ENCODE measurements around the gene PCK2.
"Not testable (repeated sequence)": the region's sequence is repeated elsewhere in the genome, so short reads cannot be mapped to it uniquely, and the experiment has no call there.

The PCK2 gene

DNA sequence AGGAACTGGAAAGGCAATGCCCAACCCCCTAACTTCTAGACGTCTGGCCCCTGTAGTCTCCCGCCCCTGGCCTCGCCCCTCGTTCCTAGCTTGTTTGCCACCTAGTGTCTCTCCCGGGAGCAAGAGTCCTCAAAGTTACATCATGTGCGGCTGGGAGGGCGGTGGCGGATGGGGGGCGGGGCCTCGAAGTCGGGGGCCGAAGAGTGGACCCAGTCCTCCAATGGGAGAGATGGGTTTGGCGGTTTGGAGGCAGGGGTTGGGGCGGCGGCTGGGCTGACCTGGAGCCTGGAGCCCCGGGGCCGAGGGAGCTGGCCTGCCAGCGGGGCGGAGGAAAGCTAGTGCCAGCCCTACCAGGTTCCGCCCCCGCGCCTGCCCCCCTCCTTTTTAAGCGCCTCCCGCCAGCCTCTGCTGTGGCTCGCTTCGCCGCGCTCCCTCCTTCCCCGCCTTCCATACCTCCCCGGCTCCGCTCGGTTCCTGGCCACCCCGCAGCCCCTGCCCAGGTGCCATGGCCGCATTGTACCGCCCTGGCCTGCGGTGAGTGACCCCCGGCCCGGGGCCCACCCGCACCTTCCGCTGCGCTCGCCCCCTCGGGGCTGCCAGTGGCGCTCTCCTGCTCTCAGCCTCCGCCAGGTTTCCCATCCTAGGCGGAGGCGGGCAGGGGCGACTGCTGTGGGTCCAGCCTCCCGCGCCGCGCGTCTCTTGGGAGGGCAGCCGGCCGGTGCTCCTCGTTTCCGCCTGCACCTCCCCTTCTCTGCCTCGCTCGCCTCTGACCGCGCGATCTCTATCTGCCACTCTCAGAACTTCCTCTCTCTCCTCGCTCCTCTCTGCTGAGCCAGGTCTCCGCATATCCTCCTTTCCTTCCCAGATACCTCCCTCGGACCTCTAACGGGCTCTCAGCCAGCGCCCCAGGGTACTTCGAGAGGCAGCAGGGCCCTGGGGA is at the start of gene PCK2:
Gene PCK2, plus strand, starts transcription at position 411 of the 940 bp plus-strand sequence. Its CDS starts 95 bp downstream, at position 506.
- DNase-seq (ENCODE audit: low read depth in 2 of 3, low spot score in 1 of 3) = peak; percentile 75 to 88 (median 87)

DNA sequence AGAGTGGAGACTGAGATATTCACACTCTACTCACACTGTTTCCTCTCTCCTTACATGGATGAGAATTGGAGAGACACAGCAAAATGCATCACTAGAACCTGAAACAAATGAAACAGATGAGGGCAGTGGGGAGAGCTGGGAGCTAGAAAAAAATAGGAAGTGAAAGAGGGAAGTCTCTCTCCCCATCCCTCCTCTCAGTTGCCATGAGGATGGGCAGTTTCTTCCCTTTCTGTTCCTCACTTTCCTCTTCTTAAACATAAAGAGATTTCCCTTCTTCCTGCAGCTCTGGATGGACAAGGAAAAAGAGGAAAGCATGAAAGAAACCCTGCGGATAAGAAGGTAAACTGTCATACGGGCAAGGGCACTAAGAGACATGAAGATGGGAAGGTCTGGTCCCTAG is 45.1 kb upstream of the PCK2 start:
- not testable (repeated sequence) for DNase-seq (ENCODE audit: low read depth in 2 of 3, low spot score in 1 of 3)

DNA sequence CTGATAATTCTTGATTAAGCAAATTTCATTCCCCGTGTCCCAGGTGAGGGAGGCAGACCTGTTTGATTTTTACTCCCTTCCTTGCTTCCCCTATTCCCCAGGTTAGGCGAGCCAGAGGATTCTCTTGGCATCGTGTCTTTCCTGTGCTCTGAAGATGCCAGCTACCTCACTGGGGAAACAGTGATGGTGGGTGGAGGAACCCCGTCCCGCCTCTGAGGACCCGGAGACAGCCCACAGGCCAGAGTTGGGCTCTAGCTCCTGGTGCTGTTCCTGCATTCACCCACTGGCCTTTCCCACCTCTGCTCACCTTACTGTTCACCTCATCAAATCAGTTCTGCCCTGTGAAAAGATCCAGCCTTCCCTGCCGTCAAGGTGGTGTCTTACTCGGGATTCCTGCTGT is 43.4 kb upstream of the PCK2 start:
- DNase-seq (ENCODE audit: low read depth in 2 of 3, low spot score in 1 of 3) = not testable (repeated sequence)

DNA sequence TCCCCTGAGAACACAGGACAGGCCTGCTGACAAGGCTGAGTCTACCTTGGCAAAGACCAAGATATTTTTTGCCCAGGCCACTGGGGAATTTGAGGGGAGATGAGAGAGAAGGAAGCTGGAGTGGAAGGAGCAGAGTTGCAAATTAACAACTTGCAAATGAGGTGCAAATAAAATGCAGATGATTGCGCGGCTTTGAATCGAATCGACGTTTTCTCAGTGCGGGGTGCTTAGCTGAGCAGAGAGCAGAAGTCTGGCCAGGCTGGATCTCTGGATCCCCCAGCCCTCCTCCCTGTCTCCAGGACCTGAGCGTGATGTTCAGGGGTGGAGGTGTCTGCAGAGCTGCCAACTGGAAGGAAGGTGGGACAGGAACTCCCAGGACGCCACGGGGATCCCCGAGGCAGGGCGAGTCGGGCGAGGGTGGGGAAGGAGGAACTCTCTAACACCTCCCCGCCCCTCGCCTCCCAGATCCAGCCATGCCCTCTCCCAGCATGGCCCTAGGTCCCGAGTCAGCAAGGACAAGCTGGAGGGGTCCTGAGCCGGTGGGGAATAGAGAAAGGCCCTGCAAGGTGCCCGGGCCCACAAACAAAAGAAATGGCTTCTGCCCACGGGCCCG is 42.8 kb upstream of the PCK2 start:
- DNase-seq (ENCODE audit: low read depth in 2 of 3, low spot score in 1 of 3) = no peak

DNA sequence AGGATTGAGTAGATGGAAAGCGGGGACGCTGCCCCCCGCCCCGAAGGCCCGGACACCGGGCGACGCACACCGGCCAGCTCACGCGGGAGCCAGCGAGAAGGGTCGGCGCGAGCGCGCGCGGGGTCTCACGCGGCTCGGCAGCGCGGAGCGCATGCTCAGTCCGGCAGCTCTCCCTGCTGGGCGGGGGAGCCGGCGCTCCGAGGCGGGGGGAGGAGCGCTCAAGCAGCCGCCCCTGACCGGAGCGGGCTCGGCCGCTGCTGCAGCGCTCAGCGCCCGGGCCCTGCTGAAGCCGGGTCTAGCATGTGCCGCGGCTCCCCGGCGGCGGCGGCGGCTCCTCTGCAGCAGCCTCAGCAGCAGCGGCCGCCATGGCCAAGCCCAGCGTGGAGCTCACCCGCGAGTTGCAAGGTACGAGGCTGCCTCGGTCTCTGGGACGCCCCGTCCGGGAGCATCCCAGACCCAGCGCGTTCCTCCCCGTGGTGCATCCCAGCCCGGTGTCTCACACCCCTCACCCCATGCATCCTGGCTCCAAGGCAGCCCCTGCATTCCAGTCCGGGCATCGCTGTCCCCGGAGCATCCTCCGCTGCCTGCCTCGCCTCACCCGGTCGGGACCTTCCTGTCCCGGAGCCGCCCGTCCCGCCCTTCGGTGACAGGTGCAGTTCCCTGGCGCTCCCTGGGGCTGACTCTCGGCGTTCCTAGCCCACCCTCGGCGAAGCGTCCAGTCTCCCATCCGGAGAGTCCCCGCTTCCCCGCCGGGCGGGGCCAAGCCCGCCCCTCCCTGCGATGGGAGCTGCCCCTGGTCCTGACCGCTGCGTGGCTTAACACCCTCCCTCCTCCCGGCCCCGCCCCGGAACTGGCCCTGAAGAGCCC is 42.1 kb upstream of the PCK2 start, which contains the start of gene CARMIL3:
Gene CARMIL3, plus strand, starts transcription at position 221 of the 867 bp plus-strand sequence. Its CDS starts 145 bp downstream, at position 366.
- DNase-seq (ENCODE audit: low read depth in 2 of 3, low spot score in 1 of 3) = peak in 1 of 3 donors; percentile 52

DNA sequence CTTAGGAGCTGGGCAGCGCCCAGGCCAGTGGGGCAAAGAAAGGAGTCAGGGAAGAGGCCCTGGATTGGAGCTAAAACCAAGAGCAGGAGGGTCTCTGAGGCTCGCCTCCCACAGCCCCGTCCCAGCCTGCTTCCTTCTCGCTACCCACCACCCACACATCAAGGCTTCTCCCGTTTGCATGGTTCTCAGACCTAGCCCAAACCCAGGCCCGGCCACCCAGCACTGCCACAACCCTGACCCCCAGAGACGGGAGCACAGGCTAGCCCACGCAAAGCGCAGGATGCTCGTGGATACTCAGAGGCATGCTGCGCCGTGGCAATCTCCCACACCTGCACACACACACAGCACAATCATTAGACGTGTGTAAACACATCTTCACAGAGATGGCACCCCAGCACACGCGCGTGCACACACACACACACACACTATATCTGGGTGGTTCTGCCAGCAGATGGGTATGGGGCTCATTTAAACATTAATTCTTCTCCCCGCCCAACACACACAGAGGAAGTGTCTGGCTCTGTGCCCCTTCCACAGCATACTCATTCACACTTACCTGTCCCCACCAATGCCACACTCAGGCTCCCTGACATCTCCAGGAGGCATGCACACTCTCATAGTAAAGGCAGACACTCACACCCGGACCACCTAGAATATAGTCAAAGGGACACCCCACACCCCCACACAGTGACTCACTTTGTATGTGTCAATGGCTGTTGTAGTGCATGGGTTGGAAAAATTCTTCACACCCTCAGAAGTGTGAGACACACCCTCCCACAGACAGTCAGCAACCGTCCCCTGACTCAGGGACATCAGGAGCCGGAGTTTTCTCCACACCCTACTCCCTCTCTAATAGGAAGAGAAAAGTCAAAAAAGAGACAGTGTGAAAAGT is 41.2 kb upstream of the PCK2 start:
- DNase-seq (ENCODE audit: low read depth in 2 of 3, low spot score in 1 of 3) = peak; percentile 34 to 55 (median 44)

DNA sequence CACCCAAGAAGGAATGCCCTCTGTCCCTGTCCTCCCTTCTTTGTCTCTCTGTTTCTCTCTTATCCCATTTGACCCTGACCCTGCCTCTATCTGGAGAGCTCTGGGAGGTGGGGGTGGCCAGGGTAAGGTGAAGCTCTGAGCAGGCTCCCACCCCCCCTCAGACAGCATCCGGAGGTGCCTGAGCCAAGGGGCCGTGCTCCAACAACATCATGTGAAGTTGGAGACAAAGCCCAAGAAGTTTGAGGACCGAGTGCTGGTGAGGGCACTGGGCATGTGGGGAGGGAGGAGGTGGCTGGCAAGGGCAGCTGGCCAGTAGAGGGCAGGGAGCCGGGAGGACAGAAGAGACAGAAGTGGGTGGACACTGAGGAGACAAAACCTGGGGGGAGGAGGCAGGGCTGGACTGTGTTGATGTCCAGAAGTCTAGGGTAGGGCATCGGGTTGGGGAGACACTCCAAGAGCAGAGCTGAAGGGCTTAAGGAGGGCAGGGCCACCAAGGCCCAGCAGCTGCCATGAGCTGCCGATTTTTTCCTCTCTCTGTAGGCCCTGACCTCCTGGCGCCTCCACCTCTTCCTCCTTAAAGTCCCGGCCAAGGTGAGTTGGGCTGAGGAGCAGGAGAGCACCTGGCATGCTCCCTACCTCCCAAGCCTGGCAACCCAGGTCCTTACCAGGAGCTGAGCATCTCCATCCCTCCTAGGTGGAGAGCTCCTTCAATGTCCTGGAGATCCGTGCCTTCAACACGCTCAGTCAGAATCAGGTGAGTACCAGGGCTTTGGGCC is 40.4 kb upstream of the PCK2 start:
- DNase-seq (ENCODE audit: low read depth in 2 of 3, low spot score in 1 of 3) = no peak

DNA sequence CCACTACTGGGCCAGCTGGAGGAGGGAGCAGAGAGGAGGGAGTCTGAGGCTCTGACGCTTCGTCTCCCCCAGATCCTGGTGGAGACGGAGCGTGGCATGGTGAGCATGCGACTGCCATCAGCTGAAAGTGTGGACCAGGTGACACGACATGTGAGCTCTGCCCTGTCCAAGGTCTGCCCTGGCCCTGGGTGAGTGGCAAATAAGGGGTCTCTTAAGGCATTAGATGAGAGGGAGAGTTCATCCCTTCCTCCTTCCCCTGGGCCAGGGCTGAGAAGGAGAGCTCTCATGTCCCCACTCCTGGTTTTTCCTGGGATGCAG is 39.8 kb upstream of the PCK2 start:
- DNase-seq (ENCODE audit: low read depth in 2 of 3, low spot score in 1 of 3) = no peak

DNA sequence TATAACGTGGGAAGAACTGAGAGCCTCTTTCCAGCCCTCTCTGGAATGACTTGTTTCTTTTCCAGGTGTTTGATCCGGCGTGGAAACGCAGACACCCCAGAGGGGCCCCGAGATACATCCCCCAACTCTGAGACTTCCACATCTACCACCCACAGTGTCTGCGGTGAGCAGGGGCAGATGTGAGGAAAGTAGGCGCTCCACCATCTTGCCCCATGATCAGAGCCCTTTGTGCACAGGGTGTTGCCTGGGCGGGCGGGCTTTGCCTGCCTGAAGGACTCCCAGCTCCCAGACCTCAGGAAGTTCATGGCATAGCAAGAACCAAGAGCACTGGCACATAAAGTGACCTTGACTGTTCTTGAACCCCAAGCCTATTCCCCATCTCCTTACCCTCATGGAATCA is 39.5 kb upstream of the PCK2 start:
- DNase-seq (ENCODE audit: low read depth in 2 of 3, low spot score in 1 of 3) = no peak

DNA sequence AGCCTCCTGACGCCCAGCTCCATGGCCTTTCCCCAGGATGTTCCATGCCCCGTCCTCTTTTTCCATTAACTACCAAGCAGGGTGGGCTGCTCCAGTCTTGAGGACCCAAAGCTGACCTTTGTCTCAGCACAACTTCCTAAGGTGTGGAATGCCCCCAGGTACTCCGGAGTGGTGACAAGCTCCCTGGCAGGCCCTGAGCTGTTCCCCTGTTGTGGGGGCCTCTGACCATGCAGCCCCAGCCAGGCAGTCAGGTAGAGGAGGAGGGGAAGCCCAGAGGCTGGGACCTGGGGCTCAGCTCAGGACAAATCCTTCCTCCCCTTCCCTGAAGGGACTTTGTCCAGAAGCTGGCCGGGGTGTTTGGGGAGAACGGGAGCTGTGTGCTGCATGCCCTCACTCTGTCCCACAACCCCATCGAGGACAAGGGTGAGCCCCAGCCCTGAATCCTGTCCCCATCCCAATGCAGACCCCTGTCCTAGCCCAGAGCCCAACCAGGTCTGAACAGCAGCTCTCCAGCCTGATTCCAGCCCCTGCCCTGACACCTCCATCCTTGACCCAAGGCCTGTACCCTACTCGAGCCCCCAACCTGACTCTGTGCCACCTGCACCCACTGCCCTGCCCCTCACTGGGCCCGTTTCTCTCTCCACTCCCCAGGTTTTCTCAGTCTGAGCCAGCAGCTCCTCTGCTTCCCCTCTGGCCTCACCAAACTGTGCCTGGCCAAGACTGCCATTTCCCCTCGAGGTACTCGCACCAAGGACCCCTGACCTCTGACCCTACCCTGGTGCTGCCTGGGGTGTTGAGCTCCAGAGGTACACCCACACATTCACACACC is 37.9 kb upstream of the PCK2 start:
- no peak for DNase-seq (ENCODE audit: low read depth in 2 of 3, low spot score in 1 of 3)

DNA sequence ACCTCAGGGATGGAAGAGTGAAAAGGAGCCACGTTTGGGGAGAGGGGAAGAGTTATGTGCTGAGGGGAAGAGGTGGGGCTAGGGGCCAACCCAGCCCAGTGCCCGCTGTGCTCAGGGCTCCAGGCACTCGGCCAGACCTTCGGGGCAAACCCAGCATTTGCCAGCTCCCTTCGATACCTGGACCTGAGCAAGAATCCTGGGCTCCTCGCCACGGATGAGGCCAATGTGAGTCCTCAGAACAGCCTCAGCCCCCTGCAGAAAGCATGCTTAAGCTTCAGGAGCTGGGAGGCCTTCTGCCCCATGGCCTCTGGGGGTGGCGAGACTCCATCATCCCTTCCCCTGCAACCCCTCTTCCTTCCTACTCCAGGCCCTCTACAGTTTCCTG is 37.3 kb upstream of the PCK2 start:
- DNase-seq (ENCODE audit: low read depth in 2 of 3, low spot score in 1 of 3) = no peak

DNA sequence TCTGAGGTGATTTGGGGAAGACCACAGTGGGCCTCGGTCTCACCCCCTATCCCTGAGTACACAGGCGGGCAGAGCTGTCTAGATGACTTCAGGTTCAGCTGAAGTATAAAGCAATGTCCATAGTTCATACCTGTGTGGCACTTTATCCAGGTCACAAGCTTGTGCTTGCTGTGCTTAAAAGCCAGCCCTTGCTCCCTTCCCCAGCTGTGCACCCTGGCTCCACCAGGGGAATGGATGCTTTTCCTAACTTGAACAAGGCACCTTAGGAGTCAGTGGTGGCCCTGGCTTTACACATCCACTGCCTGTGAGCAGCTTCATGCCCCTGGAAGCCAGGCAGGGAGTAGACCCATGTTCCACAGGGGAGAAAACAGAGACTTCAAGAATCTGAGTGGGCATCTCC is 36.8 kb upstream of the PCK2 start:
- no peak for DNase-seq (ENCODE audit: low read depth in 2 of 3, low spot score in 1 of 3)

DNA sequence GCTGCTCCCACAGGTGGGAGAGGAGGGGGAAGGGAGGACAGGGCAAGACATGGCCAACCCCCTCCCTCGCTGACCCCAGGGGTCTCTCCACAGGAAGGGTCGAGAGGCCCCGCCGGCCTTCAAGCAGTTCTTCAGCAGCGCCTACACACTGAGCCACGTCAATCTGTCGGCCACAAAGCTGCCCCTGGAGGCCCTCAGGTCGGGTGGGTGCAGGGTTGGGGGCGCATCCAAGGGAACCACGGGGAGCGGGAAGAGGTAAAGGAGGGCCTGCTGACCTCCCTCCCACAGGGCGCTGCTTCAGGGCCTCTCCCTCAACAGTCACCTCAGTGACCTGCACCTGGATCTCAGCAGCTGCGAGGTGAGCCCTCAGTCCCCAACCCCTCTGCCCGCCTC is 36.2 kb upstream of the PCK2 start:
- no peak for DNase-seq (ENCODE audit: low read depth in 2 of 3, low spot score in 1 of 3)

DNA sequence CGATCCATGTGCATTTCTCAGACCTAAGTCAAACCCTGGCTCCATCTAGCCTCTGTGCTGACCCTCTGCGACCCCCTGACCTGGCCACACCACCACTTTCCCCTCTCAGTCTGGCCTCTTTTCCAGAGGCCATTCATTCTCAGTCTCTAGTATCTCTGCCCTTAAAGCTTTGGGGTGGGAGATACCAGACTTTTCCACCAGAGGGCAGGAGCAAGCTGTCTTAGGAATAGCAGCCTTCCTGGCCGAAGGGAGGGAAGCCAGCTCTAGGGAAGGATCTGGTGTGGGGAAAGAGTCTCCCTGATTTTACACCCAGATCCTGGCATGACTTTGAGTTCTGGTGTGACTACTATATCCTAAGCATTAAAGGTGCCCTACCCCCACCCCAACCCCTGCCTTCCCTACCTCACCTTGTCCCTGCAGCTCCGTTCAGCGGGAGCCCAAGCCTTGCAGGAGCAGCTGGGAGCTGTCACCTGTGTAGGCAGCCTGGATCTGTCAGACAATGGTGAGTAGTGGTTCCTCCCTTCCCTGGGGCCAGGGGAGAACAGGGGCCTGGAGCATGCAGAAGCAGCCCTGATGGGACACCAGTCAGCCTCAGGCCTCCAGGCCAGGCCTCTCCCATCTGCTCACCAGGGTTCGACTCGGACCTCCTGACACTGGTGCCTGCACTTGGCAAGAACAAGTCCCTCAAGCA is 35.7 kb upstream of the PCK2 start:
- DNase-seq (ENCODE audit: low read depth in 2 of 3, low spot score in 1 of 3) = peak in 1 of 3 donors; percentile 59

DNA sequence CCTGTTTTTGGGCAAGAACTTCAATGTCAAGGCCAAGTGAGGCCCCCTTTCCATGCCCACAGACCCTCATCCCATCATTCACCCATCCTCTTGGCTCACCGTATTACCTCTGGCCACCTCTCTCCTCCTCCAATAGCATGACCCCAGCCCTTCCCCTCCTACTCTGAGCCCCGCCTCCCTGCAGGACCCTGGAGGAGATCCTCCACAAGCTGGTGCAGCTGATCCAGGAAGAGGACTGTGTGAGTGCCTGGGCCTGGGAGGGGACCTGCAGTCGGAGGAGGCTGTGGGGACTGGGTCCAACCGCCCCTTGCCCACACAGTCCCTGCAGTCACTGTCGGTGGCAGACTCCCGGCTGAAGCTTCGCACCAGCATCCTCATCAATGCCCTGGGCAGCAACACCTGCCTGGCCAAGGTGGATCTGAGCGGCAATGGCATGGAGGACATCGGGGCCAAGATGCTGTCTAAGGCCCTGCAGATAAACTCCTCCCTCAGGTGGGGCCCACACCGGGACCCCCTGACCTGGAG is 35.1 kb upstream of the PCK2 start:
- DNase-seq (ENCODE audit: low read depth in 2 of 3, low spot score in 1 of 3) = no peak

DNA sequence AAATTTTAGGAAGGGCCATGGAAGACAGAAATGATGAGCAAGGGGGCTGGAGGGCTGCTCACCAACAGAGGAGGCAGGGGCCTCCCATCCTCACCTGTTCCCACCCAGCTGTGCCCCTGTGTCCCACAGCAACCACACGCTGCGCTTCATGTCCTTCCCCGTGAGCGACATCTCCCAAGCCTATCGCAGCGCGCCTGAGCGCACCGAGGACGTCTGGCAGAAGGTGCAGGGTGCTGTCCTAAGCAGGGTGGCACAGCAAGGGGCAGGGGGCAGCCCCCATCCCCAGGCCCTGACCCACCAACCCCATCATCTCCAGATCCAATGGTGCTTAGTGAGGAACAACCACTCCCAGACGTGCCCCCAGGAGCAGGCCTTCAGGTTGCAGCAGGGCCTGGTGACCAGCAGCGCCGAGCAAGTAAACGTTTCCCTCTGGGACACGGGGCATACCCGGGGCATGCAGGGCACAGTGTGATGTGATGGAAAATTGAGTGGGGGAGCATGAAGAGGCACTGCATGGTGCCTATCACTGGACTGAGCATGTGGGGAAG is 34.2 kb upstream of the PCK2 start:
- no peak for DNase-seq (ENCODE audit: low read depth in 2 of 3, low spot score in 1 of 3)

DNA sequence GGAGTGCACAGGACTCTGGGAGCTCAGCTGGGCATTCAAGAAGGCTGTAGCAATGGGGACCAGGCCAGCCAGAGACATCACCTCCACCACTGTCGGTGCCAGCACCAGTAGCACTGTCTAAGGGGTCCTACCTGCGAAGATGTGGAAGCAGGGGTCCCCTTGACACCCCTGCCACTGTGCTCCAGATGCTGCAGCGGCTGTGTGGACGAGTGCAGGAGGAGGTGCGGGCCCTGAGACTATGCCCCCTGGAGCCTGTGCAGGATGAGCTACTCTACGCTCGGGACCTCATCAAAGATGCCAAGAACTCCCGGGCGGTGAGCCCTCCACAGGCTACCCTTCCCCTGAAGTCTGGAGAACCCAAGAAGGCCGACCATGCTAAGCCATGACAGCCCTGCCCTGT is 33.7 kb upstream of the PCK2 start:
- no peak for DNase-seq (ENCODE audit: low read depth in 2 of 3, low spot score in 1 of 3)

Data from stimulated activated CD4-positive, alpha-beta T cell treated with anti-CD3 and anti-CD28 coated beads, Interleukin-12 subunit alpha, Interleukin-12 subunit beta, amount 100 ng/mL, for 48 hours (primary cell).